GM12878 (cell line): Measurements from ENCODE around the gene RPA3. TPM values are rescaled to one million over a fixed set of nuclear protein-coding genes. Genes with fewer than 3 reads are reported as not detected.

Source experiments
- ATAC-seq: fragments of 200-7000 bp; cut with Tn5 transposase; 3 replicates; pipeline ENCODE4 v1.9.1; 2020; ENCODE audit warnings: mild to moderate bottlenecking, moderate library complexity
- BruUV-seq: library from RNA; stranded (reverse); fragments of 400-500 nt; replicated peaks from 2 replicates; lab custom pipeline; 2021; lab: Mats Ljungman, UMichigan
- CTCF ChIA-PET: fragments of 300-600 bp; sonication (Branson Sonifier 250); formaldehyde crosslinking; extraction: SDS; loops from one replicate; lab custom pipeline; 2021; ENCODE audit warnings: inconsistent platforms; lab: Yijun Ruan, JAX
- POLR2A ChIA-PET: fragments of 350-600 bp; formaldehyde crosslinking; extraction: SDS; loops from one replicate; lab custom pipeline; 2021; ENCODE audit warnings: inconsistent platforms; lab: Charles Lee
- RAD21 ChIA-PET: fragments of 300-600 bp; sonication (Branson Sonifier 250); formaldehyde crosslinking; loops from one replicate; lab custom pipeline; 2023; ENCODE audit warnings: antibody characterized with exemption; ENCODE audit not compliant: unreplicated experiment; lab: Charles Lee
- SMC1A ChIA-PET: fragments of 300-600 bp; sonication (Branson Sonifier 250); formaldehyde crosslinking; loops from one replicate; lab custom pipeline; 2023; ENCODE audit not compliant: unreplicated experiment, uncharacterized antibody; lab: Charles Lee
- DNase-seq: peaks from one replicate; pipeline ENCODE4 v3.0.0-alpha.2; 2011; ENCODE audit warnings: low read depth, low spot score
- FAIRE-seq: peaks from 3 replicates; lab custom pipeline; 2011; peaks lifted over from hg19 to GRCh38; lab: Jason Lieb, UNC
- H2AFZ ChIP-seq: 2 replicates; pipeline ENCODE4 v1.6.0; 2011; ENCODE audit warnings: low read depth, low read length, control low read depth; ENCODE audit not compliant: control insufficient read depth
- H3K27ac ChIP-seq: 2 replicates; pipeline ENCODE4 v1.5.1; 2011; ENCODE audit warnings: control low read depth; ENCODE audit not compliant: control insufficient read depth, insufficient read depth
- H3K27me3 ChIP-seq, 2 experiments: replicated peaks in 1 of 2; 2 replicates each; pipeline versions ENCODE4 v1.6.0 to v1.6.1; 2011; ENCODE audit warnings: low read length in 1 of 2; ENCODE audit not compliant: control insufficient read depth in 2 of 2, insufficient read depth in 2 of 2
- H3K36me3 ChIP-seq, 2 experiments: 2 replicates each; pipeline ENCODE4 v1.5.1; 2011; ENCODE audit warnings: low read length in 1 of 2; ENCODE audit not compliant: control insufficient read depth in 2 of 2, insufficient read depth in 2 of 2
- H3K4me1 ChIP-seq: 2 replicates; pipeline ENCODE4 v1.6.1; 2011; ENCODE audit warnings: mild to moderate bottlenecking, low read length, moderate library complexity, mixed read lengths; ENCODE audit not compliant: control insufficient read depth, insufficient read depth
- H3K4me2 ChIP-seq: 2 replicates; pipeline ENCODE4 v1.6.0; 2011; ENCODE audit warnings: control low read depth; ENCODE audit not compliant: control insufficient read depth, insufficient read depth
- H3K4me3 ChIP-seq: fragments of 200-600 bp; sonication (generic); 2 replicates; pipeline ENCODE4 v1.5.1; 2016
- H3K79me2 ChIP-seq: 2 replicates; pipeline ENCODE4 v1.6.0; 2011; ENCODE audit warnings: low read length; ENCODE audit not compliant: control insufficient read depth, insufficient read depth
- H3K9ac ChIP-seq: 2 replicates; pipeline ENCODE4 v1.8.0; 2011; ENCODE audit warnings: low read length, control low read depth, mixed read lengths; ENCODE audit not compliant: control insufficient read depth, insufficient read depth
- H3K9me3 ChIP-seq: replicated peaks from 3 replicates; pipeline ENCODE4 v1.5.1; 2011; ENCODE audit warnings: mild to moderate bottlenecking, low read length; ENCODE audit not compliant: control insufficient read depth, insufficient read depth
- H4K20me1 ChIP-seq: 2 replicates; pipeline ENCODE4 v1.6.0; 2011; ENCODE audit not compliant: control insufficient read depth, insufficient read depth
- IRF4 ChIP-seq: IDR thresholded peaks from 2 replicates; pipeline ENCODE4 v1.6.1; 2011; ENCODE audit warnings: low read depth, low read length
- NR2C2 ChIP-seq: IDR thresholded peaks from 2 replicates; pipeline ENCODE4 v1.6.1; 2011; ENCODE audit warnings: borderline replicate concordance, low read depth; ENCODE audit not compliant: control insufficient read depth, insufficient read length
- NRF1 ChIP-seq: conservative IDR thresholded peaks from 2 replicates; pipeline ENCODE4 v1.6.1; 2011; ENCODE audit warnings: mild to moderate bottlenecking, low read depth, low read length, improper control_type of control experiment
- SP1 ChIP-seq: IDR thresholded peaks from one replicate; pipeline ENCODE4 v1.6.1; 2011; ENCODE audit warnings: low read depth, low read length
- SPI1 ChIP-seq: IDR thresholded peaks from 2 replicates; pipeline ENCODE4 v1.6.1; 2011; ENCODE audit warnings: low read depth, mild to moderate bottlenecking, low read length, moderate library complexity, borderline replicate concordance; ENCODE audit not compliant: insufficient read depth
- TCF7 ChIP-seq: IDR thresholded peaks from 2 replicates; pipeline ENCODE4 v1.6.1; 2014; ENCODE audit warnings: antibody characterized with exemption, borderline replicate concordance
- WGBS: methylation state at CpG from one replicate; pipeline ENCODE4 v1.1.6; 2016; ENCODE audit warnings: low lambda C conversion rate; ENCODE audit not compliant: insufficient replicate concordance, insufficient coverage; ENCODE audit errors: missing lambda C conversion rate; 5-methylcytosine and 5-hydroxymethylcytosine counted together
- in situ Hi-C: fragments of 300-500 bp; cut with MboI; formaldehyde crosslinking; loops from 9 replicates; pipeline ENCODE4 v1.14.3; 2018; ENCODE audit warnings: mixed read lengths
- intact Hi-C: fragments of 100-400 bp; cut with micrococcal nuclease; formaldehyde crosslinking; loops from one replicate; pipeline ENCODE4 v1.14.2; 2022; ENCODE audit not compliant: unreplicated experiment
- polyA plus RNA-seq, 11 experiments: library from polyadenylated mRNA; depleted of rRNA in 4 of 11; unstranded in 6 of 11; stranded (reverse) in 5 of 11; fragments of >200 nt; fragmentation: Nextera tagmentation in 4 of 11; fragmentation: Illumina TruSeq in 1 of 11; extraction: Ambion mirVana in 4 of 11; extraction: Trizol in 1 of 11; gene quantifications; 1 replicate in 1 of 11; 2 replicates in 10 of 11; pipeline versions ENCODE4 v1.2.1 to v1.2.3, GENCODE V29; 2011 to 2016; ENCODE audit warnings: inconsistent platforms in 2 of 11, missing spikeins in 2 of 11, low read depth in 1 of 11
- total RNA-seq, 4 experiments: library from RNA; depleted of rRNA in 3 of 4; stranded (reverse); fragments of >200 nt in 3 of 4; fragmentation: Illumina TruSeq in 1 of 4; extraction: Trizol in 1 of 4; gene quantifications; 2 replicates each; pipeline versions ENCODE4 v1.2.1 to v1.2.3, GENCODE V29; 2013 to 2021
- TF ChIP-seq, protein P1 (sequence below): fragments of 450-650 bp; IDR thresholded peaks from 2 replicates; pipeline ENCODE4 v1.6.1; 2017; ENCODE audit warnings: mild to moderate bottlenecking, low read depth, inconsistent platforms; ENCODE audit not compliant: poor library complexity, severe bottlenecking
- TF ChIP-seq, protein P2 (sequence below): IDR thresholded peaks from 2 replicates; pipeline ENCODE4 v1.6.1; 2012; ENCODE audit warnings: mild to moderate bottlenecking, low read depth, low read length

The RPA3 gene
- total and polyA plus RNA-seq, 10 of the 15 experiments (the other 5 are each of a cell fraction or from before 2014, with no cell fraction given) = 60.2 to 343 (median 112) TPM

DNA sequence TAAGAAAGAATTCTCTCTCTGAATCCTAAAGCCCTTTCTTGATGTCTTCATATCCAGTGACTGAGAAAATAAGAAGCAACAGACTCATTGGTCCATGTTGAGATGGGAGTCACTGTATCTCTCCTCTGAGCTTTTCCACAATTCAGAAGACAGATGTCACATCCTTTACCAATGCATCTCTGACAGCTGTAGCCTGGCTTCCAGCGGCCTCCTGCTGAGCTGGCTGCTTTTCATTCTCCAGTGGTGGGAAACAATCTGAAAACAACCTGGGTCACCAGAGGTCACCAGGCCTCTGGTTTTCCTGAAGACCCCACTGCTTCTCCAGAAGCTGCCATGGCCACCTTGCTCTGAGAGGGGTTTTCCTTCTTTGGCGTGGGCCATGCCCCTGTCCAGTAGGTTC lies 18.3 kb upstream of the RPA3 start:
- ChIA-PET SMC1A (interaction anchor here (0.6 to 8.0 kb wide), 6 partner anchors 17 to 348 kb away, joined by 3 to 87 read pairs (median 8); partner anchors contain the start of gene RPA3), POLR2A (interaction anchor here (0.6 to 1.5 kb wide), 3 partner anchors 9 to 22 kb away, joined by 3 to 5 read pairs (median 3); no protein-coding TSS in a partner anchor), CTCF (interaction anchor here (0.6 to 1.8 kb wide), 4 partner anchors 22 to 56 kb away, joined by 3 to 5 read pairs (median 4); no protein-coding TSS in a partner anchor), RAD21 (interaction anchor here (0.5 to 5.5 kb wide), 6 partner anchors 17 to 84 kb away, joined by 3 to 39 read pairs (median 6); partner anchors contain the start of gene RPA3)
- no peaks in the 10 kb centered on the region for H3K79me2 ChIP-seq
- ATAC-seq (no peak), DNase-seq (no peak), FAIRE-seq (no peak)
- H4K20me1 ChIP-seq = no peaks in the 10 kb centered on the region
- H3K4me3 ChIP-seq = no peak overlapping the region
- H3K4me2 ChIP-seq = no peak overlapping the region
- in situ Hi-C loops = no loop called here
- H3K36me3 ChIP-seq = no peaks in the 10 kb centered on the region; a peak in 1 of 4 replicates
- no peaks in the 10 kb centered on the region for H3K9me3 ChIP-seq
- WGBS = 94% methylated on average over 2 of the region's 2 CpGs
- no peak overlapping the region for H3K27ac ChIP-seq
- BruUV-seq = no TSS peak
- TF ChIP-seq SP1 (no peak), TCF7 (no peak), NR2C2 (no peak), SPI1 (no peak), IRF4 (no peak), NRF1 (no peak)
- TF ChIP-seq, protein P1, sequence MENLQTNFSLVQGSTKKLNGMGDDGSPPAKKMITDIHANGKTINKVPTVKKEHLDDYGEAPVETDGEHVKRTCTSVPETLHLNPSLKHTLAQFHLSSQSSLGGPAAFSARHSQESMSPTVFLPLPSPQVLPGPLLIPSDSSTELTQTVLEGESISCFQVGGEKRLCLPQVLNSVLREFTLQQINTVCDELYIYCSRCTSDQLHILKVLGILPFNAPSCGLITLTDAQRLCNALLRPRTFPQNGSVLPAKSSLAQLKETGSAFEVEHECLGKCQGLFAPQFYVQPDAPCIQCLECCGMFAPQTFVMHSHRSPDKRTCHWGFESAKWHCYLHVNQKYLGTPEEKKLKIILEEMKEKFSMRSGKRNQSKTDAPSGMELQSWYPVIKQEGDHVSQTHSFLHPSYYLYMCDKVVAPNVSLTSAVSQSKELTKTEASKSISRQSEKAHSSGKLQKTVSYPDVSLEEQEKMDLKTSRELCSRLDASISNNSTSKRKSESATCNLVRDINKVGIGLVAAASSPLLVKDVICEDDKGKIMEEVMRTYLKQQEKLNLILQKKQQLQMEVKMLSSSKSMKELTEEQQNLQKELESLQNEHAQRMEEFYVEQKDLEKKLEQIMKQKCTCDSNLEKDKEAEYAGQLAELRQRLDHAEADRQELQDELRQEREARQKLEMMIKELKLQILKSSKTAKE = no peak
- TF ChIP-seq, protein P2, sequence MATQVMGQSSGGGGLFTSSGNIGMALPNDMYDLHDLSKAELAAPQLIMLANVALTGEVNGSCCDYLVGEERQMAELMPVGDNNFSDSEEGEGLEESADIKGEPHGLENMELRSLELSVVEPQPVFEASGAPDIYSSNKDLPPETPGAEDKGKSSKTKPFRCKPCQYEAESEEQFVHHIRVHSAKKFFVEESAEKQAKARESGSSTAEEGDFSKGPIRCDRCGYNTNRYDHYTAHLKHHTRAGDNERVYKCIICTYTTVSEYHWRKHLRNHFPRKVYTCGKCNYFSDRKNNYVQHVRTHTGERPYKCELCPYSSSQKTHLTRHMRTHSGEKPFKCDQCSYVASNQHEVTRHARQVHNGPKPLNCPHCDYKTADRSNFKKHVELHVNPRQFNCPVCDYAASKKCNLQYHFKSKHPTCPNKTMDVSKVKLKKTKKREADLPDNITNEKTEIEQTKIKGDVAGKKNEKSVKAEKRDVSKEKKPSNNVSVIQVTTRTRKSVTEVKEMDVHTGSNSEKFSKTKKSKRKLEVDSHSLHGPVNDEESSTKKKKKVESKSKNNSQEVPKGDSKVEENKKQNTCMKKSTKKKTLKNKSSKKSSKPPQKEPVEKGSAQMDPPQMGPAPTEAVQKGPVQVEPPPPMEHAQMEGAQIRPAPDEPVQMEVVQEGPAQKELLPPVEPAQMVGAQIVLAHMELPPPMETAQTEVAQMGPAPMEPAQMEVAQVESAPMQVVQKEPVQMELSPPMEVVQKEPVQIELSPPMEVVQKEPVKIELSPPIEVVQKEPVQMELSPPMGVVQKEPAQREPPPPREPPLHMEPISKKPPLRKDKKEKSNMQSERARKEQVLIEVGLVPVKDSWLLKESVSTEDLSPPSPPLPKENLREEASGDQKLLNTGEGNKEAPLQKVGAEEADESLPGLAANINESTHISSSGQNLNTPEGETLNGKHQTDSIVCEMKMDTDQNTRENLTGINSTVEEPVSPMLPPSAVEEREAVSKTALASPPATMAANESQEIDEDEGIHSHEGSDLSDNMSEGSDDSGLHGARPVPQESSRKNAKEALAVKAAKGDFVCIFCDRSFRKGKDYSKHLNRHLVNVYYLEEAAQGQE = no peak
- TF ChIP-seq, all 136 proteins: peak for 0
- intact Hi-C loops = no loop called here
- Histone ChIP-seq H3K27me3 (no peaks in the 10 kb centered on the region), H3K9ac (no peak overlapping the region), H2AFZ (no peak overlapping the region), H3K4me1 (peaks cover 5% of the 10 kb centered on the region; the same call in 1 of the 2 replicates)
